Motor neuron (in vitro differentiated cells): ENCODE measurements around the gene RIT2. TPM values are rescaled to one million over a fixed set of nuclear protein-coding genes. Genes with fewer than 3 reads are reported as not detected.
A peak's percentile ranks its signal among the peaks of the same experiment; 100 is the strongest.
"Not testable (repeated sequence)": the region's sequence is repeated elsewhere in the genome, so short reads cannot be mapped to it uniquely, and the experiment has no call there.

ENCODE experiments used
- ATAC-seq, 8 experiments: fragments of 200-7000 bp; cut with Tn5 transposase; replicated peaks in 6 of 8; 2 replicates each; pipeline ENCODE4 v1.8.0; 2021; ENCODE audit warnings: mild to moderate bottlenecking in 8 of 8, moderate library complexity in 8 of 8
- H3K27ac ChIP-seq, 2 donors: fragments of 250-450 bp; sonication (Bioruptor Pico); 2 replicates each; pipeline ENCODE4 v1.9.0; 2021; ENCODE audit warnings: antibody characterized with exemption in 2 of 2, mild to moderate bottlenecking in 2 of 2, moderate library complexity in 1 of 2
- H3K4me1 ChIP-seq, 2 donors: fragments of 250-450 bp; sonication (Bioruptor Pico); replicated peaks in 1 of 2; 2 replicates each; pipeline ENCODE4 v1.6.1; 2021; ENCODE audit warnings: antibody characterized with exemption in 2 of 2, mild to moderate bottlenecking in 2 of 2, moderate library complexity in 1 of 2
- H3K4me3 ChIP-seq, 5 donors: fragments of 250-450 bp; sonication (Bioruptor Pico); 2 replicates each; pipeline ENCODE4 v1.9.0; 2021; ENCODE audit warnings: antibody characterized with exemption in 5 of 5, mild to moderate bottlenecking in 5 of 5, moderate library complexity in 4 of 5
- WGBS, 10 experiments: fragments of 450-650 bp; shearing (Covaris generic); methylation state at CpG; one replicate each; pipeline ENCODE4 v1.0.0; 2022; 5-methylcytosine and 5-hydroxymethylcytosine counted together
- in situ Hi-C, 9 experiments: fragments of 400-800 bp; cut with MboI; loops; one replicate each; pipeline ENCODE4 v1.15.0; 2021; ENCODE audit warnings: low sequenced_read_pairs in 9 of 9, low pct_unique_long_range_greater_than_20kb in 2 of 9; ENCODE audit not compliant: unreplicated experiment in 9 of 9
- total RNA-seq, 8 experiments: library from RNA; unstranded; fragments of 300-600 nt; gene quantifications; 2 replicates each; pipeline versions ENCODE4 v1.2.3 to v1.2.4, GENCODE V29; 2022

The RIT2 gene
- total RNA-seq, 8 experiments from 2014 or later = 0.52 to 22.0 (median 0.68) TPM; not detected in 2

- in situ Hi-C loops = no loop called here
- Histone ChIP-seq H3K27ac (peak overlapping the region in 1 of 2 donors; percentile 9), H3K4me3 (no peak overlapping the region), H3K4me1 (peaks cover 13 to 30% of the 10 kb centered on the region in 2 donors)
- 27 to 100% (median 70%) methylated on average over 1 to 4 of the region's 4 CpGs; no CpG with 5 or more reads in 1 of the 10 experiments for WGBS, 10 experiments
- no peak for ATAC-seq
Observed at GRCh38 chr18:42752916-42753315, 362.6 kb downstream of the RIT2 start.

- no peak for ATAC-seq
- no peak overlapping the region for H3K4me3 ChIP-seq
- 0 to 89% (median 33%) methylated on average over 1 of the region's 1 CpG; no CpG with 5 or more reads in 3 of the 10 experiments for WGBS, 10 experiments
- H3K4me1 ChIP-seq = peaks cover 5 to 6% of the 10 kb centered on the region in 2 donors
- H3K27ac ChIP-seq = no peak overlapping the region
- in situ Hi-C loops = no loop called here
Observed at GRCh38 chr18:42746794-42747193, 368.7 kb downstream of the RIT2 start.

GRCh38 chr18:42745931-42746330 lies 369.6 kb downstream of the RIT2 start:
- no peak for ATAC-seq
- in situ Hi-C loops = no loop called here
- Histone ChIP-seq H3K4me1 (peaks cover 5 to 6% of the 10 kb centered on the region in 2 donors), H3K27ac (no peak overlapping the region), H3K4me3 (no peak overlapping the region)

- in situ Hi-C loops = no loop called here
- ATAC-seq = no peak
- Histone ChIP-seq H3K4me1 (peaks cover 5 to 6% of the 10 kb centered on the region in 2 donors), H3K4me3 (no peak overlapping the region), H3K27ac (no peak overlapping the region)
Observed at GRCh38 chr18:42745171-42745570, 370.3 kb downstream of the RIT2 start.

- ATAC-seq = no peak
- Histone ChIP-seq H3K4me1 (peaks cover 5 to 6% of the 10 kb centered on the region in 2 donors), H3K27ac (no peak overlapping the region), H3K4me3 (no peak overlapping the region)
- WGBS, 10 experiments = 0 to 87% (median 53%) methylated on average over 1 to 7 of the region's 7 CpGs; no CpG with 5 or more reads in 2 of the 10 experiments
- in situ Hi-C loops = no loop called here
Observed at GRCh38 chr18:42743373-42744138, 371.9 kb downstream of the RIT2 start.

- no peak overlapping the region for H3K27ac ChIP-seq
- H3K4me3 ChIP-seq = no peak overlapping the region
- peaks cover 5 to 6% of the 10 kb centered on the region in 2 donors for H3K4me1 ChIP-seq
- no peak for ATAC-seq
- in situ Hi-C loops = no loop called here
Observed at GRCh38 chr18:42742969-42743368, 372.5 kb downstream of the RIT2 start.

GRCh38 chr18:42742474-42742873 lies 373.0 kb downstream of the RIT2 start:
- H3K27ac ChIP-seq = no peak overlapping the region
- ATAC-seq = no peak
- H3K4me3 ChIP-seq = no peak overlapping the region

GRCh38 chr18:42741805-42742347 lies 373.6 kb downstream of the RIT2 start:
- H3K27ac ChIP-seq, H3K4me1 ChIP-seq, H3K4me3 ChIP-seq, ATAC-seq, in situ Hi-C loops: not testable (repeated sequence)
- WGBS, 10 experiments = 0 to 100% (median 87%) methylated on average over 1 to 9 of the region's 12 CpGs; no CpG with 5 or more reads in 1 of the 10 experiments

More at GRCh38 chr18:42742474-42742873, 373.0 kb downstream of the RIT2 start:
- in situ Hi-C loops = no loop called here
- peaks cover 5 to 6% of the 10 kb centered on the region in 2 donors for H3K4me1 ChIP-seq

GRCh38 chr18:42741299-42741698 lies 374.2 kb downstream of the RIT2 start:
- not testable (repeated sequence) for H3K4me3 ChIP-seq

GRCh38 chr18:42736074-42736473 lies 379.4 kb downstream of the RIT2 start:
- WGBS, 10 experiments = 0 to 100% (median 83%) methylated on average over 1 of the region's 1 CpG; no CpG with 5 or more reads in 1 of the 10 experiments

More at GRCh38 chr18:42741299-42741698, 374.2 kb downstream of the RIT2 start:
- WGBS, 10 experiments = 0 to 100% (median 60%) methylated on average over 1 to 2 of the region's 2 CpGs; no CpG with 5 or more reads in 3 of the 10 experiments
- ATAC-seq, H3K4me1 ChIP-seq, H3K27ac ChIP-seq, in situ Hi-C loops: not testable (repeated sequence)

GRCh38 chr18:42734520-42734919 lies 381.0 kb downstream of the RIT2 start:
- ATAC-seq = no peak
- WGBS, 10 experiments = 0 to 100% (median 80%) methylated on average over 1 to 3 of the region's 3 CpGs; no CpG with 5 or more reads in 2 of the 10 experiments
- H3K4me3 ChIP-seq = no peak overlapping the region
- peaks cover 2 to 4% of the 10 kb centered on the region in 2 donors for H3K4me1 ChIP-seq
- H3K27ac ChIP-seq = no peak overlapping the region
- in situ Hi-C loops = no loop called here

More at GRCh38 chr18:42736074-42736473, 379.4 kb downstream of the RIT2 start:
- H3K27ac ChIP-seq = no peak overlapping the region
- in situ Hi-C loops = no loop called here
- no peaks in the 10 kb centered on the region for H3K4me1 ChIP-seq
- no peak for ATAC-seq
- H3K4me3 ChIP-seq = no peak overlapping the region

GRCh38 chr18:42730272-42730671 lies 385.2 kb downstream of the RIT2 start:
- H3K4me3 ChIP-seq = no peak overlapping the region
- no peak for ATAC-seq
- H3K27ac ChIP-seq = no peak overlapping the region
- 0 to 100% (median 61%) methylated on average over 1 of the region's 1 CpG; no CpG with 5 or more reads in 2 of the 10 experiments for WGBS, 10 experiments
- peaks cover 10 to 12% of the 10 kb centered on the region in 2 donors for H3K4me1 ChIP-seq
- in situ Hi-C loops = no loop called here

- ATAC-seq = no peak
- in situ Hi-C loops = loop anchor here in 1 of 9 experiments (25.0 kb wide), 1 partner anchor 582 kb away; no protein-coding TSS in a partner anchor
- H3K4me1 ChIP-seq = no peaks in the 10 kb centered on the region
- no peak overlapping the region for H3K27ac ChIP-seq
- WGBS, 10 experiments = 0 to 100% (median 86%) methylated on average over 1 to 6 of the region's 6 CpGs; no CpG with 5 or more reads in 2 of the 10 experiments
- H3K4me3 ChIP-seq = no peak overlapping the region
Observed at GRCh38 chr18:42719221-42719620, 396.3 kb downstream of the RIT2 start.
